NB4 (cell line): ENCODE results near the gene SLC24A5.

ENCODE experiments used
- CTCF ChIP-seq: IDR thresholded peaks from one replicate; pipeline ENCODE4 v1.5.1; 2012; ENCODE audit warnings: low read depth, low read length
- MAX ChIP-seq: IDR thresholded peaks from 2 replicates; pipeline ENCODE4 v1.6.1; 2011; ENCODE audit warnings: low read depth, low read length
- MYC ChIP-seq: IDR thresholded peaks from 2 replicates; pipeline ENCODE4 v1.6.1; 2011; ENCODE audit warnings: low read depth, low read length
- POLR2A ChIP-seq: IDR thresholded peaks from 2 replicates; pipeline ENCODE4 v1.6.1; 2011; ENCODE audit warnings: mild to moderate bottlenecking; ENCODE audit not compliant: insufficient read length; ENCODE audit errors: extremely low read depth

GRCh38 chr15:48182749-48183148 is 62.0 kb downstream of the SLC24A5 start:
- no peak for TF ChIP-seq CTCF
- no peak for TF ChIP-seq MAX
- TF ChIP-seq POLR2A: no peak
- TF ChIP-seq MYC: no peak
